GM18499 (cell line): Measurements from ENCODE around the gene SUSD5.
A peak's percentile ranks its signal among the peaks of the same experiment; 100 is the strongest.
"Not testable (repeated sequence)": the region's sequence is repeated elsewhere in the genome, so short reads cannot be mapped to it uniquely, and the experiment has no call there.

ENCODE experiments used
- ATAC-seq: cut with Tn5 transposase; IDR thresholded peaks from one replicate; pipeline ENCODE4 v1.9.1; 2021; ENCODE audit warnings: moderate number of reproducible peaks; ENCODE audit not compliant: insufficient read depth, unreplicated experiment

Gene SUSD5

DNA sequence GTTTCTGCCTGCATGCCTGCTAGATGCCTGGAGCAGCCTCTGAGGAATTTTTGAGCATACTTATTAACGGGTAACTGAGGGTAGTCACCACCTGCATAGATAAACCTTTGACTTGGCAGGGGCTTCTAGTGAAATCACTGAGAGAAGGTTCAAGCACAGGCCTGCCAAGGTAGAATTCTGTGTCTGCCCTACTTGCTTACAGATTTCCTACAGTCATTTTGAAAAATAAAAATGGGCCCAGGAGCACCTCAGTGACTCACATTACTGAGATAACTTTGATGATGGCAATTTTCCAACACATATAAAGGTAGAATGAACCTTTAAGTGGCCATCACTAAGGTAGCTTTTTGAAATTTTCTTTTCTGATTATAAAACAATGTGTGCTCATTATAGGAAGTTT, 94.0 kb downstream of the SUSD5 start:
- no peak for ATAC-seq

DNA sequence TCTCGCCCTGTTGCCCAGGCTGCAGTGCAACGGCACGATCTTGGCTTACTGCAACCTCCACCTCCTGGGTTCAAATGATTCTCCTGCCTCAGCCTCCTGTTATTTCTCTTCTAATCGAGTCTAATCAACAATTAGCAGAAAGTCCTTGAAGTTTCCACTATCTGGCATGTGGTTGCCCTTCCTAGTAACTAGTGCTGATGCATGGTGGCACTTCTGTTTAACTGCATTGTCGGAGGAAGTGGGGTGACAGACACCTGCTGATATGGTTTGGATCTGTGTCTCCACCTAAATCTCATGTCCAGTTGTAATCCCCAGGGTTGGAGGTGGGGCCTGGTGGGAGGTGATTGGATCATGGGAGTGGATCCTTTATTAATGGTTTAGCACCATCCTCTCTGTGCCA, 95.6 kb downstream of the SUSD5 start:
- no peak for ATAC-seq

DNA sequence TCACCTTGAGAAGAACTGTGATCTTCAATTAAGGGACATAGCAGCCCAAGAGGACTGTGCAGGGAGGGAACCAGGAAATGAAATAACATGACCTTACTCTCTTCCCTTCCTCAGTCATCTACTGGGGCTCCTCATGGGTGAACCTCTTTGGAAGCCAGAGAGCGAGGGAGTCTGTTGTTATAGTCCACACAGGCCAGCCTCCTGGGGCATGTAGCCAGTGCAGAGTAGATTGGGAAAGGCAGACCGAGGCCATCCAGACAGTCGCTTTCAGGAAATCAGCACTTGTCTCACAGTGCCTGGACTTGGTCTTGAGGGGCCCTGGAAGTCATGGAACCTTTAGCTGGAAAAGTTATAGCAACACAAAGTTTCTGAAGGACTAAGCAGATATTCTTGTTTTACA, 98.7 kb downstream of the SUSD5 start:
- no peak for ATAC-seq

DNA sequence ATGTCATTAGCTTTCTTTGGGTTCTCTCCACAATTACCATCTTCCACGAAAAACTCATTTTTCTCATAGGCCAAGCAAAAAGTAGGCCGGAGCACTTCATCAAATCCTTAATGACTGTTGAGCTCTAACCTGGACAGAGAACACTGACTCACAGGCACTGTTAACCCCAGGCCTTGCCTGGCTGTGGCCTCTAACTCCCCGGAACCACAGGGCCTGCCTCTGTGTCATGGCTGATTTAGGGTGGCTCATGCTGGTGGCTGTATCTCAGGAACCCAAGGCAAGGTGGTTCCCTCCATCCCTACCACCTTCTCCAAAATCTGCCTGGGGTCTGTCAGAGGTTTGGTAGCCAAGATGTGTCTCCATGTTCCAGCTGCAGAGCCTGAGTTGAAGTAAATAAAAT, 101.1 kb downstream of the SUSD5 start:
- no peak for ATAC-seq

DNA sequence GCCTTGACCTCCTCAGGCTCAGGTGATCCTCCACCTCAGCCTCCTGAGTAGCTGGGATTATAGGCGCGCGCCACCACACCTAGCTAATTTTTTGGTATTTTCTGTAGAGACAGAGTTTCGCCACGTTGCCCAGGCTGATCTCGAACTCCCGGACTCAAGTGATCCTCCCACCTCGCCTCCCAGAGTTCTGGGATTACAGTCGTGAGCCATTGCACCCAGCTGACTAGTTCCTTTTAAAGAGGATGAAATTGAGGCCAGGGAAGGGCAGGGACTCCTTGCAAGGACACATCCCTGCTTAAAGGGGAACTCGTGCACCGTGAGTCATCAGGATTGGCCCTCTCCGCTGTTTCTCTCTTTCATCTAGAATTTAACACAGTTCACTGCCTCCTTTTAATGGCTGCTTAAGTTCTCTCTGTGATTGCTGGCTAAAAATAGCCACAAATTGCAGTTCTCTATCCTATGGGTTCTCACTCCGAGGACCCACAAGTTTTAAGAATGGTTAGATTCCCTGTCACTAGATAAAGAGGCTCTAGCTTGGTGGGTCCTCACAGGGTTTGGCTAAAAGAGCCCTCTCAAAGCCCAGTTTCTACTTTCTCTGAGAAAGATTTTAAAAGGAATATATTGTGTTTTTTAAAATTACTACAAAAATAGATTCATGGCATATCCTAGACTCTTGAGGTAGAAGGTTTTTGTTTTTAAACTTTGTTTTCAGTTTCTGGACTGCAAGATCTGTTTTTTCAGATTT, 103.4 kb downstream of the SUSD5 start:
- no peak for ATAC-seq

DNA sequence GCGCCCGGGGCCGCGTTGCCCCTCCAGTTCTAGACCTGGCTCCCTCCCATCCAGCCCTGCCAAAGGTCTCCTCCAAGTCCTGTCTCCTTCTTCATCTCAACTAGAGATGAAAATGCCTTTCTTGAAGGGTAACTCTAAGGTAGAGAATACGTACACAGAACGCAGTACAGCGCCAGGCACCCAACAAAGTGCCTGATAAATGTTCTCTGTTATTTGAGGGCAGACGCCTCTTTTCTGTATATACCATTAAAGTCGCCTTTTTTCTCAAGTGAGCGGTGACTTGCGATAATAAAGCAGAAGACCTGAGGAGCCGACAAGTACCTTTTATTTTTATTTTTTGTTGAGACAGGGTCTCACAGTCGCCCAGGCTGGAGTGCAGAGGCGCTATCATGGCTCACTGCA, 104.0 kb downstream of the SUSD5 start:
- no peak for ATAC-seq

DNA sequence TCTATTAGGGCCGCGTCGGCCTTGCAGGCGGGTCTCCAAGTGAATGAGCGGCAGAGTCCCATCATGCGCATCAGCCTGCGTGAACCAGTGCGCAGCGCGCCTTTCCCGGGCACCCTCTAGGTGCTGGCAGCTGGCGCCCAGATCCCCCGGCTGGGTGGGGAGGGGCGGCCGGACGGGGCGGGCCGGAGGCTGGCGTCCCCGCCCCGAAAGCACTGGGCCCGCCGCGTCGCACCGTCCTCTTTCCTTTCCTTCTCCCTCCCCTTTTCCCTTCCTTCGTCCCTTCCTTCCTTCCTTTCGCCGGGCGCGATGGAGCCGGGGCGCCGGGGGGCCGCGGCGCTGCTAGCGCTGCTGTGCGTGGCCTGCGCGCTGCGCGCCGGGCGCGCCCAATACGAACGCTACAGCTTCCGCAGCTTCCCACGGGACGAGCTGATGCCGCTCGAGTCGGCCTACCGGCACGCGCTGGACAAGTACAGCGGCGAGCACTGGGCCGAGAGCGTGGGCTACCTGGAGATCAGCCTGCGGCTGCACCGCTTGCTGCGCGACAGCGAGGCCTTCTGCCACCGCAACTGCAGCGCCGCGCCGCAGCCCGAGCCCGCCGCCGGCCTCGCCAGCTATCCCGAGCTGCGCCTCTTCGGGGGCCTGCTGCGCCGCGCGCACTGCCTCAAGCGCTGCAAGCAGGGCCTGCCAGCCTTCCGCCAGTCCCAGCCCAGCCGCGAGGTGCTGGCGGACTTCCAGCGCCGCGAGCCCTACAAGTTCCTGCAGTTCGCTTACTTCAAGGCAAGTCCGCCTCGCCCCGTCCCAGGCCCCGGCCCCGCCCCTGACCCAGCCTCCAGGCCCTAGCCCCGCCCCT, 104.6 kb downstream of the SUSD5 start, which contains the start of gene CRTAP:
CRTAP (plus strand) TSS at position 243 of the 850 bp plus-strand sequence; CDS start at position 307, 64 bp downstream.
- peak; percentile 39 for ATAC-seq

DNA sequence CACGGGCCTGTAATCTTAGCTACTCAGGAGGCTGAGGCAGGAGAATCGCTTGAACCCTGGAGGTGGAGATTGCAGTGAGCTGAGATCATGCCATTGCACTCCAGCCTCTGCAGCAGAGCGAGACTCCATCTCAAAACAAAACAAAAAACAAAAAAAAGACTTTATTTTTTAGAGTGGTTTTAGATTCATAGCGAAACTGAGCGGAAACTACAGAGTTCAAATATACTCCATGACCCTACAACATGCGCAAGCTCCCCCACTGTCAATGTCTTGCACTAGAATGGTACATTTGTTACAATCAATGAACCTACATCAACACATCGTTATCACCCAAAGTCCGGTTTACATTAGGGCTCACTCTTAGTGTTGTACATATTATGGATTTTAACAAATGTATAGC, 107.0 kb downstream of the SUSD5 start:
- peak; percentile 43 for ATAC-seq

DNA sequence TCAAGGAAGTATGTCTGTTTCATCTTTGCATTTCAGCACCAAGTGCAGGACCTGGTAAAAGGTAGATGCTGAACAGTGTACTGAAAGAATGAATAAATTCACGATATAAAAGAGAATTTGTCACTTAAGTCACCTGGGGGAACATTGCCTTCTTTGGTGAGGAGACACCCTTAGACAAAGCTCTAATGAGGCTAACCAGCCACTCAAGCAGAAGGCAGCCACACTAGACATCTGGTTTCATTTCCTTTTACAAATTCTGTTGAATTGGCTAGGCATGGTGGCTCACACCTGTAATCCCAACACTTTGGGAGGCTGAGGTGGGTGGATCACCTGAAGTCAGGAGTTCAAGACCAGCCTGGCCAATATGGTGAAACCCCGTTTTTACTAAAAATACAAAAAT, 111.8 kb downstream of the SUSD5 start:
- not testable (repeated sequence) for ATAC-seq

DNA sequence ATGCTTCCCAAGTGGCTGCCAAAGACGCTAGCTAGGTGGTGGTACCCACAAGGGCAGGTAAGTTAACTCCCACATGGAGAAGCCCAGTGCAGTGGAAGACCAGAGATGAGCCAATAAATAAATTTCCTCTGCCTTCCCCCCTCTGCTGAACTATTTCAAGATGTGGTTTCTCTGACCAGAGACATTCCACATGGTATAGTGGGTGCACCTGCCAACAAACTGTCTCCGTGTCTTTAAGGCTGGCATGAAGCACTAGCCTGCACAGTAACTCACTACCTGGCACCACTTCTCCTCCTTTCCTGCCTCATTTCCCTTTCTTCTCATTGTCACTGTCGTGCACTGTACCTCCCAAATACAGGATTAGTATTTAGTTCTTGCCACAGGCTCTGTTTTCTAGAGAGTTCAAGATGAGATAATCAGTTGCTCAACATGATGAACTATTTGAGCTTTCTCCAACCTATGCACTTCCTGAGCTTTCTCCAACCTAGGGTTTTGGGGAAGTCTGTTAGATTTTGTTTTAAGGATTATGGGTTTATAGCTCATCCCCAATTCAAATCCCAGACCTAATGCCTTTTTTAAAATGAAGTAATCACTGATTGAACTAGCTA, 113.2 kb downstream of the SUSD5 start:
- ATAC-seq, result no peak

DNA sequence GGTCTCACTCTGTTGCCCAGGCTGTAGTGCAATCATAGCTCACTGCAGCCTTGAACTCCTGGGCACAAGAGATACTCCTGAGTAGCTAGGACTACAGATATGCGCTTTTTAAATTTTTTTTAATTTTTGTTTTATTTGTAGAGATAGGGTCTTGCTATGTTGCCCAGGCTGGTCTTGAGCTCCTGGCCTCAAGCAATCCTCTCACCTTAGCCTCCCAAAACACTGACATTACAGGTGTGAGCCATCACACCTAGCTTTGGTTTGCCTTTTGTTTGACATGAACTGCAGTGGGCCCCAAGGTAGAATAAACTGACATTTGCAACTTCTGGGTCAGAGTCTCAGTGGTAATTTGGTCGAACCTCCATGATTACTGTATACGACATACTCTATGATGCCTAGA, 113.8 kb downstream of the SUSD5 start:
- ATAC-seq, result no peak

DNA sequence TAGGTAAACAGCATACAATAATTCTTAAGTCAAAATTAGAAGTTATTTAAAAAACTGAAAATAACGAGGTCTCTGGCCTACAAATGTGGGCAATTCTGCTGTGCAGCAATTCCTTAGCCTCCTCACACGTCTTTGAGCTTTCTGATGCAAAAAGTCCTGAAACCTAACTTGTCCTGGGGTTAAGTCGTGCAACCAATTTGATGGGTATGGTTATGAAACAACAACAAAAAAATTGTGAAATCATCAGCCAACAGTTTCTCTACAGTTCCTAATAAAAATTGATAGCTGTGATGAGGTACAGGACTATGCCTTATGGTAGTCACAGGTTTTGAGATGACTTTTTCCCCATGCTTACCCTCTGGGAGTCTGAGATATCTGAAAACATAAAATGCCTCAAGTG, 115.1 kb downstream of the SUSD5 start:
- no peak for ATAC-seq

DNA sequence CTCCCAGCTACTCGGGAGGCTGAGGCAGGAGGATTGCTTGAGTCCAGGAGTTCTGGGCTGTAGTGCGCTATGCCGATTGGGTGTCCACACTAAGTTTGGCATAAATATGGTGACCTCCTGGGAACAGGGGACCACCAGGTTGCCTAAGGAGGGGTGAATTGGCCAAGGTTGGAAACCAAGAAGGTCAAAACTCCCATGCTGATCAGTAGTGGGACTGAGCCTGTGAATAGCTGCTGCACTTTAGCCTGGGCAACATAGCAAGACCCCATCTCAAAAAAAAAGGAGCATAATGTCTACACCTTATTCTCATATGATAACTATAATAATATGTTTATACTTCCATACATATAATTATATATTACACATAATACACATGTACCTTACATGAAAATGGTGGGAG, 115.6 kb downstream of the SUSD5 start:
- ATAC-seq, result no peak

DNA sequence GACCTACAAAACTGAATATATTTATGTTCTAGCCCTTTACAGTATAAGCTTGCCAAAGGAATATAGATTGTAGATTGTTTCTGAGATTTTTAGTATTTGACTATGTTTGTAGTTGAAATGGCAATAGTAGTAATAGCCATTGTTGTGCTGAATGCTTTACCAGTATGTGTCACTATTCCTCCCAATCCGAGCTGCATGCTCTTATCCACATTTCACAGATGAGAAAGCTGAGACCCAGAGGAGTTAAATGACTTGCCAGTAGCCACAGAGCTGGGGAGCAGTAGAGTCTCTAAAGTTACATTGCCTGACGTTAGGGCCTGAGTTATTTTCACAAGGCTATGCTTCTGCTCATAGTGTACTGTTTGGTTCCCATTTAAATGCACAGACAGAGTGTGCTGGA, 118.4 kb downstream of the SUSD5 start:
- no peak for ATAC-seq
